GM18868 (cell line): ENCODE data around the gene APOLD1.
"Not testable (repeated sequence)": the region's sequence is repeated elsewhere in the genome, so short reads cannot be mapped to it uniquely, and the experiment has no call there.

Experiments used
- ATAC-seq: cut with Tn5 transposase; IDR thresholded peaks from one replicate; pipeline ENCODE4 v1.9.1; 2021; ENCODE audit warnings: mild to moderate bottlenecking, moderate library complexity; ENCODE audit not compliant: unreplicated experiment

The APOLD1 gene

GRCh38 chr12:12839003-12839395 is 53.5 kb downstream of the APOLD1 start:
- no peak for ATAC-seq

GRCh38 chr12:12839439-12839838 is 54.0 kb downstream of the APOLD1 start:
- ATAC-seq: not testable (repeated sequence)

- no peak for ATAC-seq
Observed at GRCh38 chr12:12839873-12840579, 54.6 kb downstream of the APOLD1 start.

- no peak for ATAC-seq
Observed at GRCh38 chr12:12840580-12840899, 55.1 kb downstream of the APOLD1 start.
